Adrenal gland (tissue), 12 donors: Measurements from ENCODE around the gene NOP16. TPM values are rescaled to one million over a fixed set of nuclear protein-coding genes. Genes with fewer than 3 reads are reported as not detected.

Experiments used
- DNase-seq, 7 donors: peaks; one replicate each; pipeline ENCODE4 v3.0.0-alpha.2; 2019 to 2020
- H3K27ac ChIP-seq, 5 donors: fragments of 200-600 bp; sonication (generic) in 4 of 5; 1 replicate in 3 of 5; 2 replicates in 2 of 5; pipeline versions ENCODE4 v1.5.1 to v1.8.0; 2016 to 2020; ENCODE audit warnings: mild to moderate bottlenecking in 1 of 5
- H3K27me3 ChIP-seq: fragments of 200-600 bp; 2 replicates; pipeline ENCODE4 v1.8.0; 2021
- H3K36me3 ChIP-seq, 2 donors: fragments of 200-600 bp; replicated peaks in 1 of 2; 1 replicate in 1 of 2; 2 replicates in 1 of 2; pipeline versions ENCODE4 v1.5.1 to v1.8.0; 2018 to 2022
- H3K4me1 ChIP-seq, 2 donors: fragments of 200-600 bp; replicated peaks in 1 of 2; 1 replicate in 1 of 2; 2 replicates in 1 of 2; pipeline versions ENCODE4 v1.5.1 to v1.8.0; 2018 to 2021
- H3K4me3 ChIP-seq, 4 donors: fragments of 200-600 bp; sonication (generic) in 3 of 4; one replicate each; pipeline ENCODE4 v1.5.1; 2016 to 2018
- H3K9me3 ChIP-seq, 3 donors: fragments of 200-600 bp; sonication (generic) in 1 of 3; replicated peaks in 1 of 3; 1 replicate in 2 of 3; 2 replicates in 1 of 3; pipeline versions ENCODE4 v1.5.1 to v1.8.0; 2016 to 2021
- POLR2A ChIP-seq, 2 donors: fragments of 450-650 bp; IDR thresholded peaks; one replicate each; pipeline ENCODE4 v1.6.1; 2017; ENCODE audit warnings: antibody characterized with exemption in 2 of 2, mild to moderate bottlenecking in 2 of 2, moderate library complexity in 1 of 2
- WGBS, 4 donors: extraction: QIAGEN DNeasy Blood & Tissue Kit in 2 of 4; methylation state at CpG; one replicate each; pipeline versions ENCODE4 v1.1.5 to v1.1.7; 2013 to 2017; 5-methylcytosine and 5-hydroxymethylcytosine counted together
- intact Hi-C, 2 donors: fragments of 100-400 bp; cut with DNase I; formaldehyde crosslinking; loops; one replicate each; pipeline versions ENCODE4 v1.14.1 to v1.15.0; 2022 to 2023
- polyA plus RNA-seq, 3 donors: library from polyadenylated mRNA; stranded (reverse); fragments of 200-250 nt in 2 of 3; fragments of 350-450 nt in 1 of 3; fragmentation: Illumina TruSeq in 1 of 3; extraction: RNeasy Lipid Tissue Mini Kit (QIAGEN cat#74804) in 1 of 3; gene quantifications; one replicate each; pipeline ENCODE4 v1.2.3, GENCODE V29; 2013 to 2014
- total RNA-seq, 9 donors: library from RNA; depleted of rRNA in 4 of 9; stranded (reverse); fragments of >200 nt in 4 of 9; fragments of 120-200 nt in 1 of 9; fragmentation: NEBNext Ultra II Directional in 1 of 9; extraction: Animal tissue kit (Norgen Biotek cat#: 25700) in 1 of 9; gene quantifications; one replicate each; pipeline versions ENCODE4 v1.1.0 to v1.2.4, GENCODE V29; 2013 to 2023
- TF ChIP-seq, protein P1 (sequence below), 6 experiments: fragments of 450-650 bp in 4 of 6; fragments of 200-600 bp in 2 of 6; sonication (generic) in 1 of 6; IDR thresholded peaks; 1 replicate in 5 of 6; 2 replicates in 1 of 6; pipeline versions ENCODE4 v1.5.1 to v1.8.0; 2016 to 2021; ENCODE audit warnings: antibody characterized with exemption in 6 of 6, mild to moderate bottlenecking in 2 of 6, moderate library complexity in 1 of 6
- donor health status: healthy with polysubstance abuse.
- donor health status: Bipolar disorder and iron deficiency.
- donor health status: DM: yes; HTN: yes; CAD: no.
- donor health status: DM: no; HTN: no; CAD: no.
- donor health status: DM: no; HTN: no; CAD: no.
- donor health status: DM: yes; HTN: yes; CAD: no.

NOP16 gene
- total and polyA plus RNA-seq, 12 donors: 6.2 to 62.1 (median 26.5) TPM

DNA sequence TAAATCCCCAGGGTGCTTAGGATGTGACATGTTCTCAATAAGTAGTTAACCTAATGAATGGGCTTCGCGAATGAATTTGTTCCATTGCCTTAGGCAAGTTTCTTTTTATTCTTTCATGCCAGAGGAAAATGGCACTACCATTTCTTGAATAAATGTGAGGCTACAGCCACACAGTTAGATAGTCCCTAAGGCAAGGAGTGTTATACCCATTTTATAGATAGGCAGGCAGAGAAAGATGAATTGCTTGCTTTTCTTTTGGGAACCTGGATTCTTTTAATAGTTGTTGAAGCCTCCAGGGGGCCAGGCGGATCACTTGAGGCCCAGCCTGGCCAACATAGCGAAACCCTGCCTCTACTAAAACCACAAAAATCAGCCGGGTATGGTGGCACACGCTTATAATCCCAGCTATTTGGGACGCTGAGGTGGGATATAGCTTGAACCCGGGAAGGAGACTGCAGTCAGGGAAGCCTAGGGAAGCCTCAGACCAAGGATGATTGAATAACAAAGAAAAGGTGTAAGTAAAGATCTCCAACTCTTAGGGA, 943 bp downstream of the NOP16 start:
- TF ChIP-seq POLR2A (IDR thresholded peaks at IDR 0.05): no peak
- TF ChIP-seq, protein P1, sequence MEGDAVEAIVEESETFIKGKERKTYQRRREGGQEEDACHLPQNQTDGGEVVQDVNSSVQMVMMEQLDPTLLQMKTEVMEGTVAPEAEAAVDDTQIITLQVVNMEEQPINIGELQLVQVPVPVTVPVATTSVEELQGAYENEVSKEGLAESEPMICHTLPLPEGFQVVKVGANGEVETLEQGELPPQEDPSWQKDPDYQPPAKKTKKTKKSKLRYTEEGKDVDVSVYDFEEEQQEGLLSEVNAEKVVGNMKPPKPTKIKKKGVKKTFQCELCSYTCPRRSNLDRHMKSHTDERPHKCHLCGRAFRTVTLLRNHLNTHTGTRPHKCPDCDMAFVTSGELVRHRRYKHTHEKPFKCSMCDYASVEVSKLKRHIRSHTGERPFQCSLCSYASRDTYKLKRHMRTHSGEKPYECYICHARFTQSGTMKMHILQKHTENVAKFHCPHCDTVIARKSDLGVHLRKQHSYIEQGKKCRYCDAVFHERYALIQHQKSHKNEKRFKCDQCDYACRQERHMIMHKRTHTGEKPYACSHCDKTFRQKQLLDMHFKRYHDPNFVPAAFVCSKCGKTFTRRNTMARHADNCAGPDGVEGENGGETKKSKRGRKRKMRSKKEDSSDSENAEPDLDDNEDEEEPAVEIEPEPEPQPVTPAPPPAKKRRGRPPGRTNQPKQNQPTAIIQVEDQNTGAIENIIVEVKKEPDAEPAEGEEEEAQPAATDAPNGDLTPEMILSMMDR (IDR thresholded peaks at IDR 0.05): no peak
- Histone ChIP-seq H3K27ac (no peak overlapping the region), H3K4me3 (peak overlapping the region in 2 of 4 donors; percentile 80 to 89), H3K4me1 (peaks cover 12 to 24% of the 10 kb centered on the region in 2 donors), H3K9me3 (no peaks in the 10 kb centered on the region), H3K36me3 (peaks cover 0 to 44% of the 10 kb centered on the region in 2 donors), H3K27me3 (no peaks in the 10 kb centered on the region)
- WGBS, 4 donors: 41 to 47% (median 44%) methylated on average over 8 of the region's 8 CpGs
- DNase-seq: no peak
- intact Hi-C loops: no loop called here

DNA sequence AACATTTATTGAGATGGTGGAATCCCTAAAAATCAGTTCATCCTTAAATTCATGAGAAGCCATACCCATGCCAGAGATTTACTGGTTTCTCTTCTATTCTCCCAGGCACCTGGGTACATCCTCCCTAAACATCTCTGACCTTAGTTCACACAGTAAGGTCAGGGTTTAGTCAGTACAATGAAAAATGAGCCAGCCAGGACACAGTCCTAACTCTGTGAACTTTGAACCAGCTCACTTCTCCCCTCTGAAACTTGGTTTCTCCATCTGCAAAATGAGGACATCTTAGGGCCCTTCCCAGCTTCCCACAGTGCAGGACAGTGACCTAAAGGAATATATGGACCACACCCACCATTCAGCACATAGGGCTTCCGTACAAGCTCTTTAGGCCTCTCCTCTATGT, 1.9 kb downstream of the NOP16 start:
- peaks cover 0 to 36% of the 10 kb centered on the region in 2 donors for H3K36me3 ChIP-seq
- H3K4me3 ChIP-seq: no peak overlapping the region
- 56 to 71% (median 63%) methylated on average over 1 of the region's 1 CpG for WGBS, 4 donors
- no peak for DNase-seq
- intact Hi-C loops: no loop called here
- H3K4me1 ChIP-seq: peaks cover 12 to 24% of the 10 kb centered on the region in 2 donors
- H3K9me3 ChIP-seq: no peaks in the 10 kb centered on the region
- TF ChIP-seq POLR2A (IDR thresholded peaks at IDR 0.05): no peak
- TF ChIP-seq, protein P1 (IDR thresholded peaks at IDR 0.05): no peak
- no peaks in the 10 kb centered on the region for H3K27me3 ChIP-seq
- no peak overlapping the region for H3K27ac ChIP-seq

- intact Hi-C loops: no loop called here
- Histone ChIP-seq H3K36me3 (peaks cover 0 to 26% of the 10 kb centered on the region in 2 donors), H3K9me3 (no peaks in the 10 kb centered on the region), H3K27ac (no peak overlapping the region), H3K4me1 (peaks cover 12 to 21% of the 10 kb centered on the region in 2 donors), H3K27me3 (no peaks in the 10 kb centered on the region), H3K4me3 (no peak overlapping the region)
- no peak for TF ChIP-seq POLR2A (IDR thresholded peaks at IDR 0.05)
- TF ChIP-seq, protein P1 (IDR thresholded peaks at IDR 0.05): no peak
- 89 to 93% (median 92%) methylated on average over 12 of the region's 12 CpGs for WGBS, 4 donors
- no peak for DNase-seq
Observed at GRCh38 chr5:176384991-176385390, 3.4 kb downstream of the NOP16 start.

DNA sequence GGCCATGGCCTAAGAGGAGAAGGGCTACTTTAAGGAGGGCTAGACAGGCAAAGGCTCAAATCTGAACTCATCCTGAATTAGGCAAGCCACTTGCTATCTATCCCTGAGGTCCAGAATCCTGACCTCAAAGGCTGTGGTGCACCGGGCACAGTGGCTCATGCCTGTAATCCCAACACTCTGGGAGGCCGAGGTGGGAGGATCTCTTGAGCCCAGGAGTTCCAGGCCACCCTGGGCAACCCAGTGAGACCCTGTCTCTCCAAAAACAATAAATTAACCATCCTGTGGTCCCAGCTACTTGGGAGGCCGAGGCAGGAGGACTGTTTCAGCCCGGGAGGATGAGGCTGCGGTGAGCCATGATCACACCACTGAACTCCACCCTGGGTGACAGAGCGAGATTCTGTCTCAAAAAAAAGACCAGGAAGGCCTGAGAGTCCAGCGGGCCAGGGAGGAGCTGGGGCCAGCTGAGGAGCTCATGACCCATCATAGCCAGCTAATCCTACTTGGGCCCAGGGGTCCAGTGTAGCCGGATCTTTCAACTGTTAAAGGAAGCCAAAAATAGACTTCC, 4.0 kb downstream of the NOP16 start:
- no peak for DNase-seq
- Histone ChIP-seq H3K36me3 (peaks cover 0 to 26% of the 10 kb centered on the region in 2 donors), H3K27ac (no peak overlapping the region), H3K4me1 (peaks cover 8 to 16% of the 10 kb centered on the region in 2 donors), H3K4me3 (no peak overlapping the region), H3K27me3 (no peaks in the 10 kb centered on the region), H3K9me3 (no peaks in the 10 kb centered on the region)
- intact Hi-C loops: no loop called here
- TF ChIP-seq POLR2A (IDR thresholded peaks at IDR 0.05): no peak
- TF ChIP-seq, protein P1 (IDR thresholded peaks at IDR 0.05): no peak
- WGBS, 4 donors: 82 to 91% (median 86%) methylated on average over 7 to 8 of the region's 8 CpGs
